ENCODE measurements around the gene ZSWIM7.

GRCh38 chr17:16013943-16014407, 14.5 kb upstream of the ZSWIM7 start:
- TF ChIP-seq EZH2 (IDR thresholded peaks at IDR 0.05) (no peak), POLR2AphosphoS5 (IDR thresholded peaks at IDR 0.05; ENCODE audit: borderline replicate concordance, low read depth, low read length) (no peak)
